Embryonic facial prominence (tissue), 1 donor: ENCODE measurements around the gene TGDS.
"Not testable (repeated sequence)": the region's sequence is repeated elsewhere in the genome, so short reads cannot be mapped to it uniquely, and the experiment has no call there.

ENCODE experiments used
- DNase-seq: peaks from one replicate; pipeline ENCODE4 v3.0.0-alpha.2; 2016; ENCODE audit errors: extremely low spot score

The TGDS gene

GRCh38 chr13:94553766-94554165 lies 42.2 kb downstream of the TGDS start:
- DNase-seq = no peak

GRCh38 chr13:94552095-94552494 lies 43.9 kb downstream of the TGDS start:
- DNase-seq = no peak

GRCh38 chr13:94550062-94550738 lies 45.8 kb downstream of the TGDS start:
- DNase-seq = no peak

- peak; percentile 78 for DNase-seq
Observed at GRCh38 chr13:94549232-94550061, 46.5 kb downstream of the TGDS start.

- no peak for DNase-seq
Observed at GRCh38 chr13:94548821-94549231, 47.1 kb downstream of the TGDS start.

GRCh38 chr13:94548382-94548781 lies 47.6 kb downstream of the TGDS start:
- DNase-seq = no peak

GRCh38 chr13:94546061-94546839 lies 49.7 kb downstream of the TGDS start:
- DNase-seq = no peak

- no peak for DNase-seq
Observed at GRCh38 chr13:94544922-94545321, 51.0 kb downstream of the TGDS start.

GRCh38 chr13:94542917-94543316 lies 53.0 kb downstream of the TGDS start:
- DNase-seq = no peak

- DNase-seq = no peak
Observed at GRCh38 chr13:94537740-94538630, 58.0 kb downstream of the TGDS start.

- no peak for DNase-seq
Observed at GRCh38 chr13:94535775-94536174, 60.2 kb downstream of the TGDS start.

GRCh38 chr13:94535231-94535630 lies 60.7 kb downstream of the TGDS start:
- DNase-seq = no peak

GRCh38 chr13:94534166-94534565 lies 61.8 kb downstream of the TGDS start:
- DNase-seq = no peak

GRCh38 chr13:94532278-94532677 lies 63.7 kb downstream of the TGDS start:
- not testable (repeated sequence) for DNase-seq

- DNase-seq = not testable (repeated sequence)
Observed at GRCh38 chr13:94526956-94527355, 69.0 kb downstream of the TGDS start.

GRCh38 chr13:94525781-94526180 lies 70.2 kb downstream of the TGDS start:
- no peak for DNase-seq

- DNase-seq = no peak
Observed at GRCh38 chr13:94524407-94524806, 71.5 kb downstream of the TGDS start.
